Body of pancreas (tissue), 4 donors: Measurements from ENCODE around the gene ANKRD13B.

ENCODE experiments used
- CTCF ChIP-seq, 7 experiments: fragments of 450-650 bp in 4 of 7; fragments of 200-600 bp in 3 of 7; sonication (generic) in 3 of 7; IDR thresholded peaks; one replicate each; pipeline ENCODE4 v1.5.1; 2016 to 2019; ENCODE audit warnings: antibody characterized with exemption in 7 of 7
- POLR2A ChIP-seq, 3 donors: fragments of 450-650 bp; IDR thresholded peaks; one replicate each; pipeline ENCODE4 v1.6.1; 2016; ENCODE audit warnings: antibody characterized with exemption in 3 of 3, mild to moderate bottlenecking in 2 of 3

GRCh38 chr17:29565643-29566472 lies 27.1 kb upstream of the ANKRD13B start:
- TF ChIP-seq POLR2A (IDR thresholded peaks at IDR 0.05) (peak in 2 of 3 donors; percentile 11 to 29), CTCF (IDR thresholded peaks at IDR 0.05) (peak in 1 of 7 experiments; percentile 12)
